ENCODE results near the gene UFSP2.
A peak's percentile ranks its signal among the peaks of the same experiment; 100 is the strongest.

The UFSP2 gene

DNA sequence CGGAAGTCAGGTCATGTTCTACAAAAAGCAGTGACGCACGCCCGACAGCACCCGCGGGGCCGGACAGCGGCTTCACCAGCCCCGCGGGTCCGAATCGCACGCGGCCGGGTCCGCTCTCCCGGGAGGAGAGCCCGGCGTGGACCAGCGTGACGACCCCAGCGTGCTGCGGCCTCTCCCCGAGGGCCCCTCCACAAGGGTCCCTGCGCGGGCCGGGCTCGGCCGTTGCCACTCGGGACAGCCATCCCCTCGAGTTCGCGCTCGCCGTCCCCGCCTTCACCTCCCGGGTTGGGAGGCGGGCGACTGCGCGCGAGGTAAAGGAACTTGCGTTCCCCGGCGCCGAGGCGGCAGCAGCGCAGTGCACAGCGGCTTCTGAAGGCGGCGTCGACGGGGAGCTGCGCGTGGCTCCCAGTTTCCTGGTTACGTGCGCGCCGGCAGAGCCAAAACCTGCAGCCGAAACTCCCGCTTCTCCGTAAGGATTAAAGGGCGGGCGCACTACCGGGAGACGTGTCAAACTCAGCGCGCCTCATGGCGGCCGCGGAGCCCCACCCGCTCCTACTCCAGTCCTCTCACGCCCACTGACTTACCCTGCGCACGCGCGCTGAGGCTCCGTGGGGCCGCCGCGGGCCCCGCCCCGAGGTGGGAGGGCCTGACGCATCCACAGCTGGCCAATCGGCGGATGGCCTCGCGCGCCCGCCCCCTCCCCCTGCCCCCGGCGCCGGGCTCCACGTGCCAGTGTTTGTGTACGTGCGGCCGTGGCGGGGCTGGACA is 29.6 kb downstream of the UFSP2 start:
- H3K27ac ChIP-seq, result peak overlapping the region; percentile 93
- TF ChIP-seq, protein P1, sequence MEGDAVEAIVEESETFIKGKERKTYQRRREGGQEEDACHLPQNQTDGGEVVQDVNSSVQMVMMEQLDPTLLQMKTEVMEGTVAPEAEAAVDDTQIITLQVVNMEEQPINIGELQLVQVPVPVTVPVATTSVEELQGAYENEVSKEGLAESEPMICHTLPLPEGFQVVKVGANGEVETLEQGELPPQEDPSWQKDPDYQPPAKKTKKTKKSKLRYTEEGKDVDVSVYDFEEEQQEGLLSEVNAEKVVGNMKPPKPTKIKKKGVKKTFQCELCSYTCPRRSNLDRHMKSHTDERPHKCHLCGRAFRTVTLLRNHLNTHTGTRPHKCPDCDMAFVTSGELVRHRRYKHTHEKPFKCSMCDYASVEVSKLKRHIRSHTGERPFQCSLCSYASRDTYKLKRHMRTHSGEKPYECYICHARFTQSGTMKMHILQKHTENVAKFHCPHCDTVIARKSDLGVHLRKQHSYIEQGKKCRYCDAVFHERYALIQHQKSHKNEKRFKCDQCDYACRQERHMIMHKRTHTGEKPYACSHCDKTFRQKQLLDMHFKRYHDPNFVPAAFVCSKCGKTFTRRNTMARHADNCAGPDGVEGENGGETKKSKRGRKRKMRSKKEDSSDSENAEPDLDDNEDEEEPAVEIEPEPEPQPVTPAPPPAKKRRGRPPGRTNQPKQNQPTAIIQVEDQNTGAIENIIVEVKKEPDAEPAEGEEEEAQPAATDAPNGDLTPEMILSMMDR (IDR thresholded peaks at IDR 0.05), result no peak
- no peak for TF ChIP-seq ZFX (IDR thresholded peaks at IDR 0.05; ENCODE audit: borderline replicate concordance)

DNA sequence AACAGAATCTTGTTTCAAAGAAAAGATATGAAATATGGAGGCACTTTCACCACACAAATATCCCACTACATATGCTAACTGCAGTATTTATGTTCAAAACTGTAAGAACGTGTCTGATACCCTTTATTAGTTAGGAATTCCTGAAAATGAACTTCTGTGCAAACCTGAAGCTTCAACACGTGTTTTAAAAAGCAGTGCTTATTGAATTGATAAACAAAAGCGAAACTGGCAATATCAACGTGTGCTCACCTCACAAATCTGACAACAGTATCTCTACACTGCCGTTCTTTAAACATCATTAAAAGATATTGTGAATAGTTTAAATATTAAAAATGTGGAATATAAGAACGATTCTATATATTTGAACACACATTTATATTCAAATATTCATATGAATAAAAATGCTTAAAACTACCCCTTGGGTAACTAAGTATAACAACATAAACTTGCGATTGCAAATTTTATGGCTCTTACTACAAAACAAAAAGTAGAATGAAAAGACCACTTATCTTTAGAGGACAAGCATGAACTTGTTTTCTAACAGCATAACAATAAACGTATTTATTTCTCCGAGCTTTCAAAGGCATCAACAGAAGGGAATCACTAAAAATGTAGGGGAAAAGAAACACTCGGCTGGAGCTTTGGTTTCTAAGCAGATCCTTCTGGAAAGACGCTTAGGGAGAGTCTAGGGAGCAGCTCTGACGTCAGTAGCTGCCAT is 30.4 kb downstream of the UFSP2 start, which contains the start of gene LRP2BP:
Gene LRP2BP, minus strand, starts transcription at position 687 of the 718 bp plus-strand sequence. CDS start 17,738 bp downstream, outside the sequence.
- H3K27ac ChIP-seq, result peak within 1 kb of the TSS; percentile 93
- TF ChIP-seq, protein P1 (IDR thresholded peaks at IDR 0.05), result no peak
- no peak for TF ChIP-seq ZFX (IDR thresholded peaks at IDR 0.05; ENCODE audit: borderline replicate concordance)

DNA sequence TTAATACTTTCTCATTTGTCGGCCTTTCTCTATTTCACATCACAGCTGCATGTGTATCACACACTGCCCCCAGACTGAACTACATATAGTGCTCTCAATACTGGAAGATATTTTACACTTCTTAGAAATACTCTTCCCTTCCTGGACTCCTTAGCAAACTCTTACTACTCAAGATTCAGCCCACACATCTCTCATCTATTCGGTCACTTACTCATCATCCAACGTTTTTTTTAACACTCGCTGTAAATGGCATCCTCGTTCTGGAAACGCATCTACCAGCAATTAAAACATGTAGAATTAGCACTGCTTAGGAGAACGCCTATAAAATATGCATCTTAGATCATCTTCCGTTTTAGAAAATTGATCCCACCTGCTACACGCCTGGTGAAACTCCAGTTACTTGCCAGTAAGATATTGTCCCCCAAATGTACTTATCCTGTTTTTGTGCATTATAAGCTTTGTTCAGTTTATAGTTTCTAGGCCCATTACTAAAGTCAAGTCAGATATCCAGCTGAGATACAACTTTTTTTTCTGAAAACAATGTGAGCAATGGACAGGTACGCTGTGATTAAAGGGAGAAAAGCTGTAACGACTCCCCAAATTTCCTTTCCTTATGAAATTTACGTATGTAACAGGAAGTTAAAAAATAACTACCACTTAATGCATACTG is 31.1 kb downstream of the UFSP2 start:
- no peak for TF ChIP-seq ZFX (IDR thresholded peaks at IDR 0.05; ENCODE audit: borderline replicate concordance)
- TF ChIP-seq, protein P1 (IDR thresholded peaks at IDR 0.05), result no peak
- no peak overlapping the region for H3K27ac ChIP-seq

DNA sequence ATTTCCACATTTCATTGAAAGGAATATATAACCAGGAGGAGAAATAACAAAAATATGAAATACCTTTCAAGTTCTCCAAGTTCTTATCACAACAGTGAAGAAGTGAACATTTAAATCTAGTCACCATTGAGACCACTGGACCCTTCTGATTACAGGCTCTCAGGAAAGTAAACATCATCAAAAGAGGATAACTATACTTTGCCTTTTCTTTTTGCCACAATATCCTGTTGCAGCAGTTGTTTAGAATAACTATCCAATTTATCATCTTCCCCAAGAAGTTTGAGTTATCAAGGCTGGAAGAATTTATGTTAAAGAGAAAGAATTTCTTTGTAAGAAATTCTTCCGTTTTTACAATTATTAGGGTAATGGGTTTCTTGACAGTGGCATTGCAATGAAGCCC is 33.6 kb downstream of the UFSP2 start:
- TF ChIP-seq ZFX (IDR thresholded peaks at IDR 0.05; ENCODE audit: borderline replicate concordance), result no peak
- TF ChIP-seq, protein P1 (IDR thresholded peaks at IDR 0.05), result no peak
- H3K27ac ChIP-seq, result no peak overlapping the region

DNA sequence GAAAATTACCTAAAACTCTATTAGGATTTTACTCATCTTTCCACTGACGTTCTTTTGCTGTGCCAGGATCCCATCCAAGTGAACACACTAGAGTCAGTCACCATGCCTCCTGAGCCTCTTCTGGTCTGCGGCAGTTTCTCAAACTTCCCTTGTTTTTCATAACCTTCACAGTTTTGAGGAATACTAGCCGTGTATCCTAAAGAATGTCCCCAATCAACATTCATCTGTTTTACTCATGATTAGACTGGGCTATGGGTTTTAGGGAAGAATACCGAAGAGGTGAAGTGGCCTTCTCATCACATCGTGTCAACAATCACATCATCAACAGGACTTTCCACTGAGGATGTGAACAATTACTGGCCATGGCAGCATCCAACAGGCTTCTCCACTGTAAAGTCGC is 34.8 kb downstream of the UFSP2 start:
- TF ChIP-seq ZFX (IDR thresholded peaks at IDR 0.05; ENCODE audit: borderline replicate concordance), result no peak
- TF ChIP-seq, protein P1 (IDR thresholded peaks at IDR 0.05), result no peak
- no peak overlapping the region for H3K27ac ChIP-seq

DNA sequence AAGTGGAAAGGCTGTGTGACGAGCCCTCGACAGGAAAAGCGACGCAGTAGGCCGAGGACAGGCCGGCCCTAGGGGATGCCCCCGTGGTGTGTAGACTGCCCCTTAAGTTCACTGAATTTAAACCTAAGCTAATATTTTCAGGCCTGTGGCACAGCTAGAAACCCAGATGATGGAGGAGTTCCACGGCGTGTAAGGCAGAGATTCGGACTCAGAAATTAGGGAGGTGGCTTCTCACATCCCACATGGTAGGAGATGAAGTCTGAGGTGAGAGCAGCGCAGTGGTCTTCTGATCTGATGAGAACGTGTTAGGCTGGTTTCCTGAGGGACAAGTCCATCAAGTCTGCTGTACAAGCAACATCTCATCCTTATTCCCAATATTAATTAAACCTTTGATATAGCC is 37.8 kb downstream of the UFSP2 start:
- no peak overlapping the region for H3K27ac ChIP-seq
- TF ChIP-seq, protein P1 (IDR thresholded peaks at IDR 0.05), result no peak
- no peak for TF ChIP-seq ZFX (IDR thresholded peaks at IDR 0.05; ENCODE audit: borderline replicate concordance)

Measured in 22Rv1 (cell line).